KOPT-K1 (cell line): ENCODE data around the gene SAXO1.

Experiments
- H3K27ac ChIP-seq: fragments of 200-600 bp; sonication (generic); 2 replicates; pipeline ENCODE4 v1.5.1; 2016; ENCODE audit warnings: antibody characterized with exemption, mild to moderate bottlenecking, low read depth, low read length; ENCODE audit not compliant: poor library complexity, severe bottlenecking
- H3K36me3 ChIP-seq: fragments of 200-600 bp; sonication (generic); 2 replicates; pipeline ENCODE4 v1.5.1; 2017; ENCODE audit warnings: antibody characterized with exemption, mild to moderate bottlenecking, low read length, moderate library complexity; ENCODE audit not compliant: insufficient read depth
- H3K9me3 ChIP-seq: fragments of 200-600 bp; sonication (generic); 2 replicates; pipeline ENCODE4 v1.5.1; 2017; ENCODE audit warnings: antibody characterized with exemption, low read length, mild to moderate bottlenecking; ENCODE audit not compliant: insufficient read depth, poor library complexity, severe bottlenecking

The SAXO1 gene

DNA sequence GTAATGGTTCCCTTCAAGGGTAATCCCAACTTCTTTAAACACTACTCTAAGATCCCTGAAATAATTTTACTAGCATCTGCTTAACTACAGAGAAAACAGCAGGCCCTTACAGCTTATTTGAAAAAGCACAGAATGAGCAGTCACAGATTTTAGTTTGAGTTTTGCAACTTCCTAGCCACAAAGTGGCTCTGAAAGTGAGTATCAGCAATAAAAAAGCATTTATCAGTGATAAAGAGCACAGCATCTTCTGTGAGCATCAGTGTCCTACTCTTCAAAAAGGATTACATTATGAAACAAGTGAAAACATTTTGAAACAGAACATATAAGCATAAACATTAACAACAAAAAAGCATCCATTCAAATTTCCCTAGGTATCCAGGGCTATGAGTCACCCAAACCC, 45.0 kb downstream of the SAXO1 start:
- no peaks in the 10 kb centered on the region for H3K36me3 ChIP-seq
- H3K9me3 ChIP-seq = no peaks in the 10 kb centered on the region

GRCh38 chr9:18985996-18986395, 47.0 kb downstream of the SAXO1 start:
- H3K9me3 ChIP-seq = no peaks in the 10 kb centered on the region
- H3K27ac ChIP-seq = no peak overlapping the region
- no peaks in the 10 kb centered on the region for H3K36me3 ChIP-seq

More for the DNA sequence above, 45.0 kb downstream of the SAXO1 start:
- no peak overlapping the region for H3K27ac ChIP-seq

DNA sequence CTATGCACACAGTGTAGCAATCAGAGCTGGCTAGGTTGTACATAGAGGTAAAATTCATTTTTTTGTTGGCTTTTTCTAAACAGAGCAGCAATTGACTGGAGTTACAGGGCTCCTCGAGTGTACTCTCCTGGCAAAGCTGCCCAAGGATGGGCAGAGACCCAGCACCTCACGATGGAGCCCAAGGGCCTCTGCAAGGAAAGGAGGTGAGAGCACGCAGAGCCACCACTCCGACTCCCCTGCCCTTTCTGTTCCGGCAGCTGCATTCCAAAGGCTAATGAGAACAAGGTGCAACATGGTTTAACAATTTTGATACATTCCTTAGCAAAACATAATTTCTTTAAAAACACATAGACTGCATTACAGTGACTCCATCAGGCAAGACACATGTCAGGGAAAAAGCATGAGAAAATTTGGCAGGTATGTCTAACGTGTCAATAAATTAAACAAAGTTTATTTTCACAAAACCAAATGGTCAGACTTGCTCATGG, 47.5 kb downstream of the SAXO1 start:
- H3K27ac ChIP-seq = no peak overlapping the region
- no peaks in the 10 kb centered on the region for H3K9me3 ChIP-seq
- H3K36me3 ChIP-seq = no peaks in the 10 kb centered on the region

DNA sequence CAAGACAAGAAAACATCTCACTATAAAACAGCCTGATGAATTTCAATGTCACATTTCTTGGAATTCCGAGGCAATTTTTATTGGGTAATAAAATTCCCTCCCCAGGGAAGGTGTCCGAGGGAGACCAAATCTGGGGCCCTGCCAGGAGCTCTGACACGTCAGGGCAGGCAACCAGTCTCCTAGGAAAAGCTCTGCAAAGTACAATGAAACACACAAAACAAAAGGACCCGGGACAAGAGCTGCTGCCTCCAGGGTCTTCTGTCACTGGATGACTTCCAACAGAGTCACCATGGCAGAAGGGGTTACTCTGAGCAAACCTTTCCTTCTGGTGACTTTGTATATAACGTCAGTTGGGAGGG, 50.8 kb downstream of the SAXO1 start:
- no peaks in the 10 kb centered on the region for H3K9me3 ChIP-seq
- H3K27ac ChIP-seq = no peak overlapping the region

DNA sequence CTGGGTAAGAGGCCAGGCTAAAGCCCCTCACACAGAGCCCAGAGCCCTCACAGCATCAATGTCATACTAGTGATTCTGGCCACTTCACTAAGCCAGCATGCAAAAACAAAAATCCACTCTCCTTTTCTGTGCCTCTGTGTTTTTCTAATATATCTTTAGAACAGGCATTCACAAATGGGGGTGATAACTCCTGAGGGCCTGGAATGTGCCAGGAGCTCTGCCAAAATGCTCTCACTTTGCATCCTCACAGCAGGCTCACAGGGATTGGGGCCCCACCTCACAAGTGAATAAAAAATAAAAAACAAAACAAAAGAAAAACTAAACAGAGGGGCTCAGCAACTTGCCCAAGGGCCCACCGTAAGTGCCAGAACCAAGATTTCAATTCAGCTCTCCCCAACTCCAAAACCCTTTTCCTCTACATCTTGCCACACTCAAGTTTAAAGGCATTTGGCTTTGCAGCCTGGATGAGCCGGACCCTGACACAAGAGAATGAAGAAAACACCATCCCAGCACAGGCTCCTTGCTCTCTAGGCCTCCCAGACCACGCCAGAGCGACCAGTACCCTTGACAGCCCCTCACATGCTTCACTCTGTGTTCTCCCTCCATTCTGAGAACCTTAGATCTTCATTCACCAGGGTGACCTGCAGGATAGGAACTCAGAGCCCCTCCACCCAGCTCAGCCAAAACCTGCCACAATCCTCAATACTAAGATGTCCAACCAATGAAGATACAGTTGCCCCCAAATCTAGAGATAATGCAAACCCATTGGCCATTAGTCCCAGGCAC, 51.3 kb downstream of the SAXO1 start:
- no peaks in the 10 kb centered on the region for H3K36me3 ChIP-seq
- no peak overlapping the region for H3K27ac ChIP-seq
- no peaks in the 10 kb centered on the region for H3K9me3 ChIP-seq

More for the DNA sequence above, 50.8 kb downstream of the SAXO1 start:
- H3K36me3 ChIP-seq = no peaks in the 10 kb centered on the region

DNA sequence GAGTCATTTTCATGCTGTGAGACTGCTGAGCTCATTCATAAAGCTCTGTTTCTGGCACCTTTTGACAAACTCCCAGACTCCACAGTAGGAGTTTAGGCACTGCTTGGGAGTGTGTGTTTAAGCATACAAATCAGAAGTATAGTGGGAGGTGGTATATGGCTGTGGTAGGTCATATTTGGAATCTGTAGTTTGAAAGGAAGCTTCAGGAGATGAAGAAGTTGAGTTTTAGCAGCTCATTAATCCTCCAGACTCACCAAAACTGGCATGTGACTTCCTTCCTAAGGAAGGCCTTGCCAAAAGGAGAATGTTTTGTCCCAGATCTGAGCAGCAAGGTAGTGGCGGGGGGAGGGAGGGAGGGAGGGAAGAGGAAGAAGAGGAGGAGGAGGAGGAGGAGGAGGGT, 52.8 kb downstream of the SAXO1 start:
- Histone ChIP-seq H3K27ac (no peak overlapping the region), H3K9me3 (no peaks in the 10 kb centered on the region), H3K36me3 (no peaks in the 10 kb centered on the region)

GRCh38 chr9:18979367-18979766, 53.6 kb downstream of the SAXO1 start:
- H3K9me3 ChIP-seq = no peaks in the 10 kb centered on the region
- H3K27ac ChIP-seq = no peak overlapping the region
- no peaks in the 10 kb centered on the region for H3K36me3 ChIP-seq

GRCh38 chr9:18978188-18978587, 54.8 kb downstream of the SAXO1 start:
- H3K9me3 ChIP-seq = no peaks in the 10 kb centered on the region
- no peaks in the 10 kb centered on the region for H3K36me3 ChIP-seq
- H3K27ac ChIP-seq = no peak overlapping the region

- Histone ChIP-seq H3K9me3 (no peaks in the 10 kb centered on the region), H3K27ac (no peak overlapping the region), H3K36me3 (no peaks in the 10 kb centered on the region)
Measured at GRCh38 chr9:18976709-18977531, 56.1 kb downstream of the SAXO1 start.

GRCh38 chr9:18976221-18976708, 56.7 kb downstream of the SAXO1 start:
- no peak overlapping the region for H3K27ac ChIP-seq
- H3K36me3 ChIP-seq = no peaks in the 10 kb centered on the region
- no peaks in the 10 kb centered on the region for H3K9me3 ChIP-seq

GRCh38 chr9:18973348-18973747, 59.7 kb downstream of the SAXO1 start:
- H3K36me3 ChIP-seq = no peaks in the 10 kb centered on the region

DNA sequence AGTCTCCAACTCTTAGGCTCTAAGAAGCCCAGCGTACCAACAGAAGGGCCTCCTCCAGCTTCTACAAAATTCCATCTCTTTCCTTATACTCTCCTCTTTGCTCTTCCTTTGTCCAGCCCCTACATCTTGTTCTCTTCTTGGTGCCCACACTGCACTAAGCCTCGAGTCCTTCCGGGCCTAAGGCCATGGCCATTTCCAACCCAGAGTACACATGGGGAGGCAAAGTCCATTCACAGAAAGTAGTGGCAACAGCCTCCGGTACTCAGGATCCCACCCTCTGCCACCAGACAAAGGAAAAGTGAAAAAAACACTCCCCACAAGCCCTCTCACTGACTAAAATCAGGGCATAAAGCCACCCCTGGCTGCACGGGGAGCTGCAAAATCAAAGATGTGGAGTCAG, 60.3 kb downstream of the SAXO1 start:
- Histone ChIP-seq H3K36me3 (no peaks in the 10 kb centered on the region), H3K9me3 (peaks cover 6% of the 10 kb centered on the region), H3K27ac (no peak overlapping the region)

More at GRCh38 chr9:18973348-18973747, 59.7 kb downstream of the SAXO1 start:
- H3K9me3 ChIP-seq = peaks cover 6% of the 10 kb centered on the region
- no peak overlapping the region for H3K27ac ChIP-seq

DNA sequence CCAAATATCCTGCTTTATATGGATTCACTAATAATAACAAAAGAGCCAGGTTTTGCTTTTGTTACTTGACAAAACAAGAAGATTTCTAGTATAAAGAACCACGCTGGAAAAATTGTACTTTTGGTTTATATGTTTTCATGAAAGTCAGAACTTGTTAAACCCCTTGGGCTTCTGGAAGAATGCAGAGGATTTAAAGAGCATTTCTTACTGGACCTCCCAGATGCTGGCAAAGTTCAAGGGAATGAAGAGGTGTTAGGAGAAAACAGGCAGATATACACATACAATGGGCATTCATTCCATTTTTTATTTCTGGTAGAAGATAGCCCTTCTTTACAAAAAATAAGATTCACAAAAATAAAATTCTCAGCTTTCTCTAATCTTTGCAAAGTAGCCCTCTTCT, 61.1 kb downstream of the SAXO1 start:
- Histone ChIP-seq H3K36me3 (no peaks in the 10 kb centered on the region), H3K27ac (no peak overlapping the region), H3K9me3 (peaks cover 6% of the 10 kb centered on the region)

GRCh38 chr9:18971404-18971803, 61.6 kb downstream of the SAXO1 start:
- H3K9me3 ChIP-seq = peaks cover 6% of the 10 kb centered on the region
- no peaks in the 10 kb centered on the region for H3K36me3 ChIP-seq
- no peak overlapping the region for H3K27ac ChIP-seq

GRCh38 chr9:18970393-18970792, 62.6 kb downstream of the SAXO1 start:
- Histone ChIP-seq H3K9me3 (peaks cover 6% of the 10 kb centered on the region), H3K27ac (no peak overlapping the region), H3K36me3 (no peaks in the 10 kb centered on the region)
